WTC11 (cell line): Measurements from ENCODE around the gene PHF14. TPM values are rescaled to one million over a fixed set of nuclear protein-coding genes. Genes with fewer than 3 reads are reported as not detected.

ENCODE experiments used
- ATAC-seq: fragments of 200-7000 bp; cut with Tn5 transposase; 2 replicates; pipeline ENCODE4 v1.10.0; 2021; ENCODE audit warnings: mild to moderate bottlenecking, moderate library complexity
- CTCF ChIA-PET: fragments of 300-600 bp; sonication (Branson Sonifier 250); formaldehyde crosslinking; loops from one replicate; lab custom pipeline; 2021; ENCODE audit warnings: antibody characterized with exemption; lab: Charles Lee
- POLR2A ChIA-PET: fragments of 350-600 bp; sonication (Branson Sonifier 250); formaldehyde crosslinking; loops from one replicate; lab custom pipeline; 2021; ENCODE audit warnings: antibody characterized with exemption; lab: Charles Lee
- DNase-seq: peaks from one replicate; pipeline ENCODE4 v3.0.0; 2021; ENCODE audit warnings: low spot score
- H3K27ac Mint-ChIP-seq: 2 replicates; pipeline ENCODE4 v1.8.0; 2021; ENCODE audit warnings: mixed read lengths
- H3K27me3 Mint-ChIP-seq: 2 replicates; pipeline ENCODE4 v1.8.0; 2021; ENCODE audit warnings: low read depth, mild to moderate bottlenecking, moderate library complexity, mixed read lengths
- H3K36me3 Mint-ChIP-seq: 2 replicates; pipeline ENCODE4 v1.8.0; 2021; ENCODE audit warnings: mixed read lengths
- H3K4me1 Mint-ChIP-seq: 2 replicates; pipeline ENCODE4 v1.8.0; 2022; ENCODE audit warnings: mixed read lengths
- H3K4me3 Mint-ChIP-seq: 2 replicates; pipeline ENCODE4 v1.8.0; 2021; ENCODE audit warnings: mild to moderate bottlenecking, moderate library complexity, mixed read lengths
- H3K9me3 Mint-ChIP-seq: 2 replicates; pipeline ENCODE4 v1.8.0; 2021; ENCODE audit warnings: mixed read lengths
- AFF4 ChIP-seq: sonication (generic); formaldehyde crosslinking; IDR thresholded peaks from 2 replicates; pipeline ENCODE4 v1.8.1; 2023; ENCODE audit warnings: mild to moderate bottlenecking, missing genetic modification reagents, borderline replicate concordance
- AR ChIP-seq: fragments of 250-450 bp; sonication (Bioruptor Pico); IDR thresholded peaks from 2 replicates; pipeline ENCODE4 v1.9.0; 2021; ENCODE audit warnings: mild to moderate bottlenecking
- ATF6 ChIP-seq: sonication (generic); formaldehyde crosslinking; IDR thresholded peaks from 2 replicates; pipeline ENCODE4 v1.8.1; 2023; ENCODE audit warnings: mild to moderate bottlenecking, missing genetic modification reagents
- ERG ChIP-seq: fragments of 250-450 bp; sonication (Bioruptor Pico); IDR thresholded peaks from 2 replicates; pipeline ENCODE4 v1.8.0; 2021; ENCODE audit warnings: mild to moderate bottlenecking
- ESRRA ChIP-seq: sonication (generic); formaldehyde crosslinking; IDR thresholded peaks from 2 replicates; pipeline ENCODE4 v1.8.1; 2022; ENCODE audit warnings: mild to moderate bottlenecking, missing genetic modification reagents, borderline replicate concordance
- FOXJ3 ChIP-seq: sonication (generic); formaldehyde crosslinking; IDR thresholded peaks from 2 replicates; pipeline ENCODE4 v1.9.0; 2021; ENCODE audit warnings: missing genetic modification reagents, mild to moderate bottlenecking, borderline replicate concordance
- GTF2I ChIP-seq: fragments of 250-450 bp; sonication (Bioruptor Pico); conservative IDR thresholded peaks from 2 replicates; pipeline ENCODE4 v1.4.0; 2021; ENCODE audit warnings: mild to moderate bottlenecking
- IRF2 ChIP-seq: sonication (generic); formaldehyde crosslinking; IDR thresholded peaks from 2 replicates; pipeline ENCODE4 v1.8.0; 2022; ENCODE audit warnings: low read depth, missing genetic modification reagents, borderline replicate concordance
- MYBL2 ChIP-seq: sonication (generic); formaldehyde crosslinking; IDR thresholded peaks from 2 replicates; pipeline ENCODE4 v1.8.1; 2023; ENCODE audit warnings: mild to moderate bottlenecking, moderate library complexity, missing genetic modification reagents
- NFATC4 ChIP-seq: fragments of 250-450 bp; sonication (Bioruptor Pico); IDR thresholded peaks from 2 replicates; pipeline ENCODE4 v1.9.0; 2021; ENCODE audit warnings: mild to moderate bottlenecking
- NR2C2 ChIP-seq: sonication (generic); formaldehyde crosslinking; IDR thresholded peaks from 2 replicates; pipeline ENCODE4 v1.8.0; 2022; ENCODE audit warnings: mild to moderate bottlenecking, missing genetic modification reagents
- SP1 ChIP-seq: sonication (generic); formaldehyde crosslinking; conservative IDR thresholded peaks from 2 replicates; pipeline ENCODE4 v1.8.1; 2022; ENCODE audit warnings: missing genetic modification reagents
- TCF7 ChIP-seq: sonication (generic); formaldehyde crosslinking; IDR thresholded peaks from 2 replicates; pipeline ENCODE4 v1.8.0; 2022; ENCODE audit warnings: mild to moderate bottlenecking, low read depth, missing genetic modification reagents, moderate library complexity
- ZBTB43 ChIP-seq: sonication (generic); formaldehyde crosslinking; IDR thresholded peaks from 2 replicates; pipeline ENCODE4 v1.8.1; 2023; ENCODE audit warnings: mild to moderate bottlenecking, missing genetic modification reagents
- ZNF138 ChIP-seq: sonication (generic); formaldehyde crosslinking; conservative IDR thresholded peaks from 2 replicates; pipeline ENCODE4 v1.8.1; 2022; ENCODE audit warnings: mild to moderate bottlenecking, moderate library complexity, missing genetic modification reagents
- ZNF219 ChIP-seq: sonication (generic); formaldehyde crosslinking; IDR thresholded peaks from 2 replicates; pipeline ENCODE4 v1.8.0; 2023; ENCODE audit warnings: missing genetic modification reagents, mild to moderate bottlenecking, borderline replicate concordance
- ZNF232 ChIP-seq: sonication (generic); formaldehyde crosslinking; IDR thresholded peaks from 2 replicates; pipeline ENCODE4 v1.8.0; 2022; ENCODE audit warnings: mild to moderate bottlenecking, missing genetic modification reagents
- ZNF532 ChIP-seq: fragments of 250-450 bp; sonication (Bioruptor Pico); IDR thresholded peaks from 2 replicates; pipeline ENCODE4 v1.9.0; 2021; ENCODE audit warnings: mild to moderate bottlenecking, borderline replicate concordance
- total RNA-seq: library from RNA; stranded (reverse); gene quantifications from 3 replicates; pipeline ENCODE4 v1.2.3, GENCODE V29; 2021

The PHF14 gene
- total RNA-seq, 1 experiment from 2014 or later = 47.7 TPM

- Mint-ChIP-seq H3K9me3 (peaks cover 13% of the 10 kb centered on the region), H3K27ac (no peak overlapping the region), H3K36me3 (peaks cover 26% of the 10 kb centered on the region), H3K4me3 (no peak overlapping the region), H3K4me1 (peaks cover 4% of the 10 kb centered on the region; the same call in 1 of the 2 replicates), H3K27me3 (no peaks in the 10 kb centered on the region)
- DNase-seq = no peak
- ChIA-PET CTCF (no interaction called here), POLR2A (no interaction called here)
- no peak for ATAC-seq
- no peak for TF ChIP-seq MYBL2 (CRISPR knock-in tag)
- TF ChIP-seq TCF7 (CRISPR knock-in tag) = no peak
- TF ChIP-seq NR2C2 (CRISPR knock-in tag) = no peak
- no peak for TF ChIP-seq ZBTB43 (CRISPR knock-in tag)
- no peak for TF ChIP-seq AFF4
- TF ChIP-seq ZNF532 (CRISPR knock-in tag) = no peak
- TF ChIP-seq FOXJ3 (CRISPR knock-in tag) = no peak
- no peak for TF ChIP-seq NFATC4 (CRISPR knock-in tag)
- TF ChIP-seq SP1 (CRISPR knock-in tag) = no peak
- no peak for TF ChIP-seq IRF2 (CRISPR knock-in tag)
- no peak for TF ChIP-seq GTF2I (CRISPR knock-in tag)
- TF ChIP-seq, all 79 proteins: peak for 0
Observed at GRCh38 chr7:11021468-11021867, 47.8 kb downstream of the PHF14 start.

- ChIA-PET CTCF (no interaction called here), POLR2A (no interaction called here)
- no peak overlapping the region for H3K27ac Mint-ChIP-seq
- no peaks in the 10 kb centered on the region for H3K27me3 Mint-ChIP-seq
- peaks cover 31% of the 10 kb centered on the region for H3K36me3 Mint-ChIP-seq
- no peak overlapping the region for H3K4me3 Mint-ChIP-seq
- H3K9me3 Mint-ChIP-seq = peaks cover 13% of the 10 kb centered on the region
- no peak for DNase-seq
- no peak for ATAC-seq
- peaks cover 4% of the 10 kb centered on the region; the same call in 1 of the 2 replicates for H3K4me1 Mint-ChIP-seq
- TF ChIP-seq ZNF219 (CRISPR knock-in tag) (no peak), ERG (CRISPR knock-in tag) (no peak), ZNF138 (CRISPR knock-in tag) (no peak), ZNF232 (CRISPR knock-in tag) (no peak), ATF6 (CRISPR knock-in tag) (no peak), SP1 (CRISPR knock-in tag) (no peak), NFATC4 (CRISPR knock-in tag) (no peak), AR (CRISPR knock-in tag) (no peak), ESRRA (no peak)
Observed at GRCh38 chr7:11026452-11027359, 53.0 kb downstream of the PHF14 start.
